ENCODE measurements around the gene IRF2BP1. TPM values are rescaled to one million over a fixed set of nuclear protein-coding genes. Genes with fewer than 3 reads are reported as not detected.

The IRF2BP1 gene
- polyA plus RNA-seq, 3 donors = 2.0 to 3.9 (median 2.1) TPM

DNA sequence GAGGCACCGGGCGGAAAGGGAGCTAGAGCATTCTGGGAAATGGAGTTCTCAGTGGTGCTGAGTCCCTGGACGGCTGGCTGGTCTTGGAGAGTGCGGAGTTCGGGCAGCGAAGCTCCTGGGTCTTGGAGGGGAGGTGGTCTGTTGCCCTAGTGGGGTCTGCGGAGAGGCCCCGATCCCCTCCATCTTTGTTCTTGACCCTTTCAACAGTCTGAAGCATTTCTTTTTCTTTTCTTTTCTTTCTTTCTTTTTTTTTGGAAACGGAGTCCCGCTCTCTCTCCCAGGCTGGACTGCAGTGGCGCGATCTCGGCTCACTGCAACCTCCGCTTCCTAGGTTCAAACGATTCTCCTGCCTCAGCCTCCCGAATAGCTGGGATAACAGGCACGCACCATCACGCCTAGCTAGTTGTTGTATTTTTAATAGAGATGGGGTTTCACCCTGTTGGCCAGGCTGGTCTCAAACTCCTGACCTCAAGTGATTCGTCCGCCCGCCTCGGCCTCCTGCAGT, 22.6 kb downstream of the IRF2BP1 start:
- Mint-ChIP-seq H3K9me3 (peaks cover 0 to 20% (median 10%) of the 10 kb centered on the region in 7 donors), H3K27me3 (ENCODE audit: low read depth in 3 of 3) (peaks cover 37 to 50% (median 50%) of the 10 kb centered on the region in 3 donors), H3K4me3 (peak overlapping the region; percentile 88 to 92), H3K4me1 (peaks cover 30% of the 10 kb centered on the region), H3K36me3 (peaks cover 23 to 26% of the 10 kb centered on the region in 2 donors), H3K27ac (peak overlapping the region in 5 of 7 donors; percentile 33 to 97 (median 97))
- intact Hi-C loops (cut with micrococcal nuclease) = loop anchor here (1.0 to 10.0 kb wide), 6 partner anchors 23 to 991 kb away; partner anchors contain the start of genes IRF2BP1 (in 2 of the 2), AP2S1 (in 1 of the 2), CCDC61 (in 1 of the 2) and FBXO46 (in 1 of the 2)
- TF ChIP-seq CTCF (IDR thresholded peaks at IDR 0.05) = no peak
- Histone ChIP-seq H3K36me3 (replicated peaks in 1 of 2; ENCODE audit: control insufficient read depth in 1 of 2, insufficient read depth in 2 of 2, low read length in 2 of 2) (peaks cover 14% of the 10 kb centered on the region in 2 donors), H4K20me1 (ENCODE audit: insufficient read depth, low read length) (peaks cover 31% of the 10 kb centered on the region), H3K4me3 (replicated peaks in 1 of 3; ENCODE audit: low read depth in 2 of 3, low read length in 3 of 3) (peak overlapping the region; percentile 6 to 80 (median 42)), H2AFZ (ENCODE audit: insufficient read depth, low read depth, low read length, poor library complexity, severe bottlenecking) (peak overlapping the region; percentile 87), H3K27me3 (ENCODE audit: control insufficient read depth in 2 of 2, insufficient read depth in 2 of 2, low read length in 2 of 2) (peaks cover 21 to 35% of the 10 kb centered on the region in 2 donors), H3K9me3 (replicated peaks in 1 of 2; ENCODE audit: control insufficient read depth in 1 of 2, insufficient read depth in 1 of 2, low read length in 2 of 2) (peaks cover 0 to 8% of the 10 kb centered on the region in 2 donors), H3K4me1 (ENCODE audit: control insufficient read depth in 1 of 2, insufficient read depth in 2 of 2, low read length in 2 of 2) (peaks cover 27 to 37% of the 10 kb centered on the region in 2 donors), H3K4me2 (replicated peaks; ENCODE audit: extremely low read depth, low read length, poor library complexity, severe bottlenecking) (peak overlapping the region; percentile 78), H3K9ac (ENCODE audit: insufficient read depth, low read length, poor library complexity, severe bottlenecking) (peak overlapping the region; percentile 90), H3K79me2 (ENCODE audit: insufficient read depth, low read length) (peaks cover 42% of the 10 kb centered on the region), H3K27ac (ENCODE audit: low read depth in 1 of 2, low read length in 2 of 2) (no peak overlapping the region)
- no peak for DNase-seq
- 5% methylated on average over 13 of the region's 22 CpGs for WGBS (ENCODE audit: insufficient coverage)

DNA sequence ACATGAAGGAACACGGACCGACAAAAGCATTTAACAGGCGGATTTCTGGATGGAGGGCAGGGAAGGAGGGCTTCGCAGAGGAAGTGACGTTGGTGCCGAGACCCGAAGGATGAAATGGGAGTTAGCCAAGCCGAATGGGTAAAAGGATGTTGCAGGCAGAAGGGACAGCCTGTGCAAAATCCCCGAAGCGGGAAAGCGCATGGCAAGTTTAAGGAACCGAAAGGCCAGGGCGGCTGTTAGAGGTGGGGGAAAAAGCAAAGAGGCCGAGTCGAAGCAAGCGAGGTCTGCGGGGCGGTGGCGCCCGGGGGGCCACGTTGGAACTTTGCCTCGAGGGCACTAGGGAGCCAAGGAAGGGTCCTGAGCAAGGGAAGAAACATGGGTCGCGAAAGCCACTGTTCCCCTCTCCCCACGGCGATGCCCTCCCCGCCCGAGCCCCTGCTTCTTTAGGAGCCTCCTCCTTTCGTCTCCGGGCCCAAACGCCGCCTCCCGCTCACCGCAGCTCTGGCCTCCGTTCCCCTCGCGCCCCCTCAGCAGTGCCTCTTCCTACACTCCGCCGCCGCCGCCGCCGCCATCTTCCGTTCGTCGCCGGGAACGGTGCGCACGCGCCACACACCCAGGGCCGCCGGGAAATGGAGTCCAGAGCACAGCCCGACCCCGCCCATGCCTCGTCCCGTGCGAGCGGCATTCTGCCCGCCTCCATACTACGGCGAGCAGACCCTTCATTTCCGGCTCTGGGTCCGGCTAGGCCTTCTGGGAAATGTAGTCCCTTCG, 23.2 kb downstream of the IRF2BP1 start, which contains the start of gene SYMPK:
Gene SYMPK, minus strand, starts transcription at position 584 of the 771 bp plus-strand sequence. CDS start 8,652 bp downstream, outside the sequence.
- H3K4me1 Mint-ChIP-seq = peaks cover 30% of the 10 kb centered on the region

More for the DNA sequence above, 23.2 kb downstream of the IRF2BP1 start, which contains the start of gene SYMPK:
- peaks cover 37% of the 10 kb centered on the region for H4K20me1 ChIP-seq (ENCODE audit: insufficient read depth, low read length)
- peaks cover 27 to 37% of the 10 kb centered on the region in 2 donors for H3K4me1 ChIP-seq (ENCODE audit: control insufficient read depth in 1 of 2, insufficient read depth in 2 of 2, low read length in 2 of 2)
- peak within 1 kb of the TSS; percentile 80 to 89 (median 86) for H3K4me3 ChIP-seq (replicated peaks in 1 of 3; ENCODE audit: low read depth in 2 of 3, low read length in 3 of 3)
- H3K9ac ChIP-seq (ENCODE audit: insufficient read depth, low read length, poor library complexity, severe bottlenecking) = peak within 1 kb of the TSS; percentile 90
- H3K79me2 ChIP-seq (ENCODE audit: insufficient read depth, low read length) = peaks cover 49% of the 10 kb centered on the region
- H3K9me3 ChIP-seq (replicated peaks in 1 of 2; ENCODE audit: control insufficient read depth in 1 of 2, insufficient read depth in 1 of 2, low read length in 2 of 2) = peaks cover 0 to 8% of the 10 kb centered on the region in 2 donors
- H3K27ac ChIP-seq (ENCODE audit: low read depth in 1 of 2, low read length in 2 of 2) = peak within 1 kb of the TSS; percentile 94 to 97
- peaks cover 21 to 35% of the 10 kb centered on the region in 2 donors for H3K27me3 ChIP-seq (ENCODE audit: control insufficient read depth in 2 of 2, insufficient read depth in 2 of 2, low read length in 2 of 2)
- peak; percentile 98 for DNase-seq
- peak within 1 kb of the TSS; percentile 78 for H3K4me2 ChIP-seq (replicated peaks; ENCODE audit: extremely low read depth, low read length, poor library complexity, severe bottlenecking)
- H3K36me3 Mint-ChIP-seq = peaks cover 27 to 33% of the 10 kb centered on the region in 2 donors
- intact Hi-C loops (cut with micrococcal nuclease) = loop anchor here (1.0 to 10.0 kb wide), 6 partner anchors 24 to 992 kb away; partner anchors contain the start of genes IRF2BP1 (in 2 of the 2), AP2S1 (in 1 of the 2), CCDC61 (in 1 of the 2) and FBXO46 (in 1 of the 2)
- under 1% methylated on average over 56 of the region's 65 CpGs for WGBS (ENCODE audit: insufficient coverage)
- H3K9me3 Mint-ChIP-seq = peaks cover 0 to 20% (median 10%) of the 10 kb centered on the region in 7 donors
- peak within 1 kb of the TSS; percentile 88 to 92 for H3K4me3 Mint-ChIP-seq
- peak within 1 kb of the TSS; percentile 87 for H2AFZ ChIP-seq (ENCODE audit: insufficient read depth, low read depth, low read length, poor library complexity, severe bottlenecking)
- H3K27me3 Mint-ChIP-seq (ENCODE audit: low read depth in 3 of 3) = peaks cover 37 to 48% (median 46%) of the 10 kb centered on the region in 3 donors
- peak within 1 kb of the TSS; percentile 87 to 98 (median 97) for H3K27ac Mint-ChIP-seq
- no peak for TF ChIP-seq CTCF (IDR thresholded peaks at IDR 0.05)
- peaks cover 18 to 21% of the 10 kb centered on the region in 2 donors for H3K36me3 ChIP-seq (replicated peaks in 1 of 2; ENCODE audit: control insufficient read depth in 1 of 2, insufficient read depth in 2 of 2, low read length in 2 of 2)

All from CD14-positive monocyte (primary cell).